Hindlimb muscle (tissue), 1 donor: ENCODE measurements around the gene SIK3. TPM values are rescaled to one million over a fixed set of nuclear protein-coding genes. Genes with fewer than 3 reads are reported as not detected.
"Not testable (repeated sequence)": the region's sequence is repeated elsewhere in the genome, so short reads cannot be mapped to it uniquely, and the experiment has no call there.

Experiments
- DNase-seq: peaks from one replicate; pipeline ENCODE4 v3.0.0-alpha.2; 2013
- polyA plus RNA-seq: library from polyadenylated mRNA; unstranded; fragments of 120-200 nt; gene quantifications from one replicate; pipeline ENCODE4 v1.2.1, GENCODE V29; 2013; ENCODE audit not compliant: insufficient read length

The SIK3 gene
- polyA plus RNA-seq, 1 donor: 47.2 TPM

GRCh38 chr11:117044287-117045035 is 53.8 kb downstream of the SIK3 start:
- DNase-seq: no peak

GRCh38 chr11:117042689-117043088 is 55.5 kb downstream of the SIK3 start:
- DNase-seq: no peak

- no peak for DNase-seq
Observed at GRCh38 chr11:117039900-117040299, 58.3 kb downstream of the SIK3 start.

- DNase-seq: no peak
Observed at GRCh38 chr11:117039270-117039669, 59.0 kb downstream of the SIK3 start.

- no peak for DNase-seq
Observed at GRCh38 chr11:117037975-117038350, 60.3 kb downstream of the SIK3 start.

GRCh38 chr11:117037279-117037974 is 60.8 kb downstream of the SIK3 start:
- no peak for DNase-seq

GRCh38 chr11:117034901-117035300 is 63.3 kb downstream of the SIK3 start:
- DNase-seq: no peak

- no peak for DNase-seq
Observed at GRCh38 chr11:117026593-117027330, 71.5 kb downstream of the SIK3 start.

GRCh38 chr11:117023707-117024106 is 74.5 kb downstream of the SIK3 start:
- DNase-seq: not testable (repeated sequence)

- DNase-seq: no peak
Observed at GRCh38 chr11:117023178-117023577, 75.0 kb downstream of the SIK3 start.

- no peak for DNase-seq
Observed at GRCh38 chr11:117022526-117022925, 75.7 kb downstream of the SIK3 start.

- no peak for DNase-seq
Observed at GRCh38 chr11:117020869-117021564, 77.2 kb downstream of the SIK3 start.

GRCh38 chr11:117020287-117020686 is 77.9 kb downstream of the SIK3 start:
- no peak for DNase-seq

GRCh38 chr11:117019871-117020270 is 78.4 kb downstream of the SIK3 start:
- no peak for DNase-seq

- no peak for DNase-seq
Observed at GRCh38 chr11:117017456-117017855, 80.8 kb downstream of the SIK3 start.

- DNase-seq: no peak
Observed at GRCh38 chr11:117016747-117017146, 81.5 kb downstream of the SIK3 start.

- no peak for DNase-seq
Observed at GRCh38 chr11:117016246-117016645, 82.0 kb downstream of the SIK3 start.

GRCh38 chr11:117011541-117011898 is 86.7 kb downstream of the SIK3 start:
- DNase-seq: no peak

- DNase-seq: no peak
Observed at GRCh38 chr11:117010808-117011540, 87.3 kb downstream of the SIK3 start.

GRCh38 chr11:117009905-117010605 is 88.2 kb downstream of the SIK3 start:
- no peak for DNase-seq

GRCh38 chr11:117005758-117006157 is 92.5 kb downstream of the SIK3 start:
- DNase-seq: no peak
